Endothelial cell (in vitro differentiated cells): ENCODE measurements around the gene SPACA4. TPM values are rescaled to one million over a fixed set of nuclear protein-coding genes. Genes with fewer than 3 reads are reported as not detected.

Experiments used
- DNase-seq: peaks from one replicate; pipeline ENCODE4 v3.0.0; 2021; ENCODE audit warnings: low spot score
- H3K27ac Mint-ChIP-seq: one replicate; pipeline ENCODE4 v1.8.0; 2021; ENCODE audit warnings: mixed read lengths, inconsistent platforms; ENCODE audit not compliant: unreplicated experiment
- H3K27me3 Mint-ChIP-seq: one replicate; pipeline ENCODE4 v1.8.0; 2021; ENCODE audit warnings: mild to moderate bottlenecking, moderate library complexity, mixed read lengths, inconsistent platforms; ENCODE audit not compliant: unreplicated experiment
- H3K36me3 Mint-ChIP-seq: one replicate; pipeline ENCODE4 v1.8.0; 2021; ENCODE audit warnings: mild to moderate bottlenecking, low read depth, mixed read lengths, inconsistent platforms; ENCODE audit not compliant: unreplicated experiment
- H3K4me1 Mint-ChIP-seq: one replicate; pipeline ENCODE4 v1.8.0; 2021; ENCODE audit warnings: mild to moderate bottlenecking, mixed read lengths, inconsistent platforms; ENCODE audit not compliant: unreplicated experiment
- H3K4me3 Mint-ChIP-seq: one replicate; pipeline ENCODE4 v1.8.0; 2021; ENCODE audit warnings: mild to moderate bottlenecking, mixed read lengths, inconsistent platforms; ENCODE audit not compliant: unreplicated experiment
- H3K9me3 Mint-ChIP-seq: one replicate; pipeline ENCODE4 v1.8.0; 2021; ENCODE audit warnings: mixed read lengths, inconsistent platforms; ENCODE audit not compliant: unreplicated experiment
- CTCF ChIP-seq: fragments of 200-600 bp; sonication (generic); IDR thresholded peaks from one replicate; pipeline ENCODE4 v1.5.0; 2021; ENCODE audit warnings: antibody characterized with exemption; ENCODE audit not compliant: unreplicated experiment
- total RNA-seq: library from RNA; stranded (reverse); fragmentation: NEBNext Ultra II Directional; extraction: Animal tissue kit (Norgen Biotek cat#: 25700); gene quantifications from one replicate; pipeline ENCODE4 v1.2.1, GENCODE V29; 2021; ENCODE audit not compliant: unreplicated experiment

The SPACA4 gene
- total RNA-seq, 1 donor from 2014 or later = not detected

GRCh38 chr19:48603449-48603848 is 3.1 kb upstream of the SPACA4 start:
- no peaks in the 10 kb centered on the region for H3K9me3 Mint-ChIP-seq
- no peaks in the 10 kb centered on the region for H3K4me1 Mint-ChIP-seq
- peaks cover 2% of the 10 kb centered on the region for H3K27me3 Mint-ChIP-seq
- no peak overlapping the region for H3K27ac Mint-ChIP-seq
- DNase-seq = no peak
- TF ChIP-seq CTCF = no peak
- H3K36me3 Mint-ChIP-seq = no peaks in the 10 kb centered on the region
- H3K4me3 Mint-ChIP-seq = no peak overlapping the region

DNA sequence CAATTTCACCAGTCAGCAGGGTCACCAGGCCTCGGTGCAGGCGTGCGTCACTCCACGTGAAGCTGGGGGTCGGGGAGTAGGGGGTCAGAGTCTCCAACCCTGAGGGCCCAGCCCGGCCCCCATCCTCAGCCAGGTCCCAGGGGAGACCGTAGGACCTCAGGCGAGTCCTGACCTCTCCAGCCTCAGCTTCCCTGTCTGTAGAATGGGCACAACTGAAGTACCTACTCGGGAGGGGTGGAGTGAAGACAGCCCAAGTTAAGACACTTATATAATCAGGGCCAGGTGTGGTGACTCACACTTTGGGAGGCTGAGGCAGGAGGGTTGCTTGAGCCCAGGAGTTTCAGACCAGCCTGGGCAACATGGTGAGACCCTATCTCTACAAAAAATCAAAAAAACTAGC is 2.7 kb upstream of the SPACA4 start:
- H3K9me3 Mint-ChIP-seq = no peaks in the 10 kb centered on the region
- no peak for TF ChIP-seq CTCF
- H3K36me3 Mint-ChIP-seq = no peaks in the 10 kb centered on the region
- H3K4me1 Mint-ChIP-seq = no peaks in the 10 kb centered on the region
- no peak overlapping the region for H3K27ac Mint-ChIP-seq
- H3K4me3 Mint-ChIP-seq = no peak overlapping the region
- DNase-seq = no peak
- H3K27me3 Mint-ChIP-seq = peaks cover under 1% of the 10 kb centered on the region

DNA sequence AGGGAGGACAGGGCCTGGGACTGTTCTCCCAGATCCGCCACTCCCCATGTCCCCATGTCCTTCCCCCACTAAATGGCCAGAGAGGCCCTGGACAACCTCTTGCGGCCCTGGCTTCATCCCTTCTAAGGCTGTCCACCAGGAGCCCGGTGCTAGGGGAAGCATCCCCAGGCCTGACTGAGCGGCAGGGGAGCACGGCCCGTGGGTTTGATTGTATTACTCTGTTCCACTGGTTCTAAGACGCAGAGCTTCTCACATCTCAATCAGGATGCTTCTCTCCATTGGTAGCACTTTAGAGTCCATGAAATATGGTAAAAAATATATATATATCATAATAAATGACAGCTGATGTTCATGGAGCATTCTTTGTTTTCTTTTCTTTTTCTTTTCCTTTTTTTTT is 815 bp downstream of the SPACA4 start:
- peaks cover 3% of the 10 kb centered on the region for H3K27me3 Mint-ChIP-seq
- H3K9me3 Mint-ChIP-seq = no peaks in the 10 kb centered on the region
- no peak overlapping the region for H3K27ac Mint-ChIP-seq
- H3K4me3 Mint-ChIP-seq = no peak overlapping the region
- no peak for DNase-seq
- no peaks in the 10 kb centered on the region for H3K36me3 Mint-ChIP-seq
- no peak for TF ChIP-seq CTCF
- no peaks in the 10 kb centered on the region for H3K4me1 Mint-ChIP-seq

DNA sequence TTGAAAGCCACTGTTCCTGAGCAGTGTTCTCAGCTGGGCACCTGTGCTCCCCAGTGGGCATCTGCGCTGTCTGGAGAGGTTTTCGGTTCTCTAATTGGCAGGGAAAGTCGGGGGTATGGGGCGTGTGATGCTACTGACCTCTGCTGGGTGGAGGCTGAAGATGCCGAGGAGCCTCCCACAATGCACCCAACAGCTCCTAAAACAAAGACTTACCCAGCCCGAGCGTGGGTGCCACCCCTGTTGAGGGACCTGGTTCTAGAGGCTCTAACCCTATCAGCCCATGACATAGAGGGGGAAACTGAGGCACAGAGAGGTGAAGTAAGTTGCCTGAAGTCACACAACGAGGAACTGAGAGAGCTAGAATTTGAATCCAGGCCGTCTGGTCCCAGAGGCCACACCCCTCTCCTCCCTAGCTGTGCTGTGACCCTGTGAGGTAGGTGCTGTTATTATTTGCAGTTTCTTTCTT is 2.3 kb downstream of the SPACA4 start:
- Mint-ChIP-seq H3K27me3 (peaks cover 6% of the 10 kb centered on the region), H3K27ac (no peak overlapping the region), H3K9me3 (no peaks in the 10 kb centered on the region), H3K36me3 (peaks cover 4% of the 10 kb centered on the region), H3K4me3 (no peak overlapping the region), H3K4me1 (no peaks in the 10 kb centered on the region)
- TF ChIP-seq CTCF = no peak
- DNase-seq = peak; percentile 44

GRCh38 chr19:48609571-48610108 is 3.1 kb downstream of the SPACA4 start:
- Mint-ChIP-seq H3K36me3 (peaks cover 5% of the 10 kb centered on the region), H3K9me3 (no peaks in the 10 kb centered on the region), H3K27me3 (peaks cover 10% of the 10 kb centered on the region), H3K4me1 (no peaks in the 10 kb centered on the region), H3K27ac (no peak overlapping the region), H3K4me3 (no peak overlapping the region)
- DNase-seq = no peak
- TF ChIP-seq CTCF = no peak
